Measurements from ENCODE around the gene COMP.

Gene COMP

GRCh38 chr19:18789883-18790565 lies 1.1 kb downstream of the COMP start:
- H3K27me3 ChIP-seq (ENCODE audit: low read depth, low read length) = peaks cover 36% of the 10 kb centered on the region
- no peak overlapping the region for H3K27ac ChIP-seq (ENCODE audit: low read length)
- peak overlapping the region; percentile 11 to 40 for H3K4me3 ChIP-seq (ENCODE audit: low read depth in 1 of 2, low read length in 2 of 2)

DNA sequence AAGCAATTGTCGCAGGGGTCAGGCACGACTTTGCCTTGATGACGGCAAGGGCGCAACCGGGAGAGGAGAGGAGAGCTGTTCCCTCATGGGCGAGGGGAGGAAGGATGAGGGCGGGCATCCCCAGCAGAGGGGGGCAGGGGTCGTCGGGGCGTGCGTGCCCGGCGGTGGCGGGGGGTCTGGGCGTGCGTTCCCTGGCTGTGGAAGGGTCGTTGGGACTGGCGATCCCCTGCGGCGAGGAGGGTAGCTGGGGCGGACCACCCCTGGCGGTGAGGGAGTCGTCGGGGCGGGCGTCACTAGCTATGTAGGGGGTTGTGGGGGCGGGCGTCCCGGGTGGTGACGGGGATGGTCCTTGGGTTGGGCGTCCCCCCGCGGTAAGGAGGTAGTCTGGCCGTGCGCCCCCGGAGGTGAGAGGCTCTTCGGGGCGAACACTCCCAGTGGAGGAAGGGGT lies 1.7 kb downstream of the COMP start:
- Histone ChIP-seq H3K4me3 (ENCODE audit: low read depth in 1 of 2, low read length in 2 of 2) (peak overlapping the region in 1 of 2 donors; percentile 40), H3K27ac (ENCODE audit: low read length) (no peak overlapping the region), H3K27me3 (ENCODE audit: low read depth, low read length) (peaks cover 36% of the 10 kb centered on the region), H3K36me3 (ENCODE audit: control insufficient read depth in 1 of 2, insufficient read depth in 2 of 2, low read length in 2 of 2) (no peaks in the 10 kb centered on the region), H3K9me3 (ENCODE audit: control insufficient read depth in 1 of 2, low read length in 2 of 2) (no peaks in the 10 kb centered on the region), H3K4me1 (ENCODE audit: control insufficient read depth in 1 of 2, insufficient read depth in 2 of 2, low read length in 2 of 2) (peaks cover 0 to 30% of the 10 kb centered on the region in 2 donors)

More at GRCh38 chr19:18789883-18790565, 1.1 kb downstream of the COMP start:
- no peaks in the 10 kb centered on the region for H3K9me3 ChIP-seq (ENCODE audit: control insufficient read depth in 1 of 2, low read length in 2 of 2)
- no peaks in the 10 kb centered on the region for H3K36me3 ChIP-seq (ENCODE audit: control insufficient read depth in 1 of 2, insufficient read depth in 2 of 2, low read length in 2 of 2)
- H3K4me1 ChIP-seq (ENCODE audit: control insufficient read depth in 1 of 2, insufficient read depth in 2 of 2, low read length in 2 of 2) = peaks cover 0 to 30% of the 10 kb centered on the region in 2 donors

DNA sequence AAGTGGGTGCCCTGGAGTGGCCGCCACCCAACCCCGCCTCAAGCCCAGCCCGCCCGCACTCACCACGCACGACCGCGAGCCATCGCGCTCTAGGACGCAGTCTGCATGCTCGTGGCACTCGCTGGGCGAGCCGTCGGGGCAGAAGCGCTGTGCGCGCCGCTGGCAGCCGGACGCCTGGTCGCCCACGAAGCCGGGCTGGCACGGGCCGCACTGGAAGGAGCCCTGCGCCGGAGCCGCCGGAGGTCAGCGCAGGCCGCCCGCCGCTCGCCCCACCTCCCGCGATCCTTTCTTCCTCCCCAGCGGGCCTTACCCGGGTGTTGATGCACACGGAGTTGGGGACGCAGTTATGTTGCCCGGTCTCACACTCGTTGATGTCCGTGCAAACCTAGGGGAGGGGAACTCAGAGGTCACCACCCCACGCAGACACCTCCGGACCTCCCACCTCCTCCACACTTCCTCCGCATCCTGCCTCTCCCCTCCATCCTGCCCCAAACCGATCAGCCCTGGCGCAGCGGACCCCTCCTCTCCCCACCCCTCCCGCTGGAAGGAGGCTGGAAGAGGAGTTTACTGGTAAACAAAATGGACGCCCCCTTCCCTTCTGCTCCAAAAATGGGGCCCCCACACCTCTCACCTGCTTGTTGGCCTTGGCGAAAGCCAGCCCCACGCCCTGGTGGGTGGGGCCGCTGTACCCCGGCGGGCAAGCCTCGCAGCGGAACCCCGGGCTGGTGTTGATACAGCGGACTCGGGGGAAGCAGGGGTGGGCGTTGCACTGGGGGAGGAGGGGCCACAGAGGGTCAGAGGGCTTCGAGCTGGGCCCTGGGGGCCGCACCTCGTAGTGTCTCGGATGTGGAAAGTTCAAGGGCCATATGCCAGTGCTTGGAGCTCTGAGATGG lies 2.3 kb downstream of the COMP start:
- H3K36me3 ChIP-seq (ENCODE audit: control insufficient read depth in 1 of 2, insufficient read depth in 2 of 2, low read length in 2 of 2) = no peaks in the 10 kb centered on the region
- H3K27me3 ChIP-seq (ENCODE audit: low read depth, low read length) = peaks cover 36% of the 10 kb centered on the region
- H3K9me3 ChIP-seq (ENCODE audit: control insufficient read depth in 1 of 2, low read length in 2 of 2) = no peaks in the 10 kb centered on the region
- no peak overlapping the region for H3K27ac ChIP-seq (ENCODE audit: low read length)
- H3K4me3 ChIP-seq (ENCODE audit: low read depth in 1 of 2, low read length in 2 of 2) = peak overlapping the region in 1 of 2 donors; percentile 40
- H3K4me1 ChIP-seq (ENCODE audit: control insufficient read depth in 1 of 2, insufficient read depth in 2 of 2, low read length in 2 of 2) = peaks cover 0 to 30% of the 10 kb centered on the region in 2 donors

DNA sequence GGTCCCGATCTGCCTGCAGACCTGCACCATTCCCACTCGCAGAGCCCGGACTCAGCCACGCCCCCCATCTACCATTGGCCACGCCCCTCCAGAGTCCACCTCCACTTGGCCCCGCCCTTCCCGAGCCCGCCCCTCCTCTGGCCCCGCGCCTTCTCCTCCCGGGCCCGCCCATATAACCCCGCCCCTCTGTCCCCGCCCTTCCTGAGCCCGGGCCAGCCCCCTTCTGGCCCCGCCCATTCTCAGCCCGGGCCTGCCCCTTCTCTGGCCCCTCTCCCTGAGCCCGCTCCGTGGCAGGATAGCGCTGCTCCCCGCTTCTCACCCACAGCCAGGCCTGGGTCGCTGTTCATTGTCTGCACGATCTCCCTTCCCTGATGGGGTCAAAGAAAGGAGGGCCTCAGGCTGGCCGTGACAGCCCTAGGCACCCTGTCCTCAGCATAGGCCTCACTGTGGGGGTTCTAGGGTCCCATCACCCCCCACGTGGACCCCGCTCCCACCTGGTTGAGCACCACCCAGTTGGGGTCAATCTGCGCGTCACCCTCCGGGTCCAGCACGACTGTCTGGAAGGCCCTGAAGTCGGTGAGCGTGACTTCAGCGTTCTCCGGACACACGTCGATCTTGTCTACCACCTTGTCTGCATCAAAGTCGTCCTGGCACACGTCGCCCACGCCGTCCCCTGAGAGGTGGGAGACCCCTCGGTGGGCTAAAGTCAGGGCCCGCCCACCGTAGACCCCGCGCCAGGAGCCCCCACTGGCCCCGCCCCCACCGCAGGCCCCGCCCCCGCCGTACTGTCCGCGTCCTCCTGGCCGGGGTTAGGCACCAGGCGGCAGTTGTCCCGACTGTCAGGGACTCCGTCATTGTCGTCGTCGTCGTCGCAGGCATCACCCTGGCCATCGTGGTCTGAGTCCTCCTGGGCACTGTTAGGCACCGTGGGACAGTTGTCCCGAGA lies 5.7 kb downstream of the COMP start:
- Histone ChIP-seq H3K4me3 (ENCODE audit: low read depth in 1 of 2, low read length in 2 of 2) (peak overlapping the region in 1 of 2 donors; percentile 22), H3K27me3 (ENCODE audit: low read depth, low read length) (peaks cover 27% of the 10 kb centered on the region), H3K27ac (ENCODE audit: low read length) (no peak overlapping the region)

DNA sequence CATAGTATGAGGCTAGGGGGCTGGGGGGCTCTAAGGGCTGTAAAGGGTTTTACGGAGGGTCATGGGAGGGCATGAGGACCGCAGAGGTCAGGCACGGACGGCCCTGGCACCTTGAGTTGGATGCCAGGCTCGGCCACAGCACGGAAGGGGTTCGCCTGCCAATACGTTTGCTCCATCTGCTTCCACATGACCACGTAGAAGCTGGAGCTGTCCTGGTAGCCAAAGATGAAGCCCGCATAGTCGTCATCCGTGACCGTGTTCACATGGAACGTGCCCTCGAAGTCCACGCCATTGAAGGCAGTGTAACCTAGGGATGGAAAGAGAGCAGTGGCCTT lies 6.4 kb downstream of the COMP start:
- peak overlapping the region in 1 of 2 donors; percentile 22 for H3K4me3 ChIP-seq (ENCODE audit: low read depth in 1 of 2, low read length in 2 of 2)
- peaks cover 0 to 18% of the 10 kb centered on the region in 2 donors for H3K4me1 ChIP-seq (ENCODE audit: control insufficient read depth in 1 of 2, insufficient read depth in 2 of 2, low read length in 2 of 2)
- H3K27ac ChIP-seq (ENCODE audit: low read length) = no peak overlapping the region
- no peaks in the 10 kb centered on the region for H3K36me3 ChIP-seq (ENCODE audit: control insufficient read depth in 1 of 2, insufficient read depth in 2 of 2, low read length in 2 of 2)
- no peaks in the 10 kb centered on the region for H3K9me3 ChIP-seq (ENCODE audit: control insufficient read depth in 1 of 2, low read length in 2 of 2)
- H3K27me3 ChIP-seq (ENCODE audit: low read depth, low read length) = peaks cover 25% of the 10 kb centered on the region

More for the DNA sequence above, 5.7 kb downstream of the COMP start:
- Histone ChIP-seq H3K36me3 (ENCODE audit: control insufficient read depth in 1 of 2, insufficient read depth in 2 of 2, low read length in 2 of 2) (no peaks in the 10 kb centered on the region), H3K4me1 (ENCODE audit: control insufficient read depth in 1 of 2, insufficient read depth in 2 of 2, low read length in 2 of 2) (peaks cover 0 to 25% of the 10 kb centered on the region in 2 donors), H3K9me3 (ENCODE audit: control insufficient read depth in 1 of 2, low read length in 2 of 2) (no peaks in the 10 kb centered on the region)

DNA sequence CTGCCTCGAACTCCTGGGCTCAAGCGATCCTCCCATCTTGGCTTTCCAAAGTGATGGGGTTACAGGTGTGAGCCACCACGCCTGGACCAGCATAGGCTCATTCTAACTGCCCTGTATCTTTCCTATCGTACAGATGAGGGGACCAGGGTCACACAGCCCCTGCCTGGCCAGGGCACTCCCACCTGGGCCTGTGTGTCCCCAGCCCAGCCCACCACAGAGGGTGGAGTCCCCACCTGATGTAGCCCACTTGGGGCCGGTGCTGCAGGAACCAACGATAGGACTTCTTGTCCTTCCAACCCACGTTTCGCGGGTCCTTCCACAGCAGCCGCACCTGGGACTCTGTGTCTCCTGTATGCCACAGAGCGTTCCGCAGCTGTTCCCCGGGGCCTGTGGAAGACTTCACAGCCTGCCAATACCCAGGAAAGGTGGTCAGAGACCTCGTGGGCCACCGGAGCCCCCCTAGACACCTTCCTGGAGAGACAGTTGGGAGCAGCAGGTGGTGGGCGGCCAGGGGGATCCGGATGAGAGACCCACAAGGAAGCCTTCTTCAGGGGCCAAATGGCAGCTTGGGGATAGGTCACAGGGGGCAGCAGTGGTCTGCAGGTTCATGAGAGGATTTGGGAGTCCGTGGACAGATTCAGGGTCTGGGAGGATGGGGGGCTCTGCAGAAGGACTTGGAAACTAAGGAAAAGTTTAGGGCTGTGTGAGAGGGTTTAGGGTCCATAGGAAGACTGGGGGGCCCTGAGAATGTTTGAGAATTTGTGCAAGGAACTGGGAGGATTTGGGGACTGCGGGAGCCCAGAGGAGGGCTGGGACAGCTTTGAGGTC lies 6.9 kb downstream of the COMP start:
- Histone ChIP-seq H3K9me3 (ENCODE audit: control insufficient read depth in 1 of 2, low read length in 2 of 2) (no peaks in the 10 kb centered on the region), H3K36me3 (ENCODE audit: control insufficient read depth in 1 of 2, insufficient read depth in 2 of 2, low read length in 2 of 2) (no peaks in the 10 kb centered on the region), H3K27ac (ENCODE audit: low read length) (no peak overlapping the region), H3K4me3 (ENCODE audit: low read depth in 1 of 2, low read length in 2 of 2) (no peak overlapping the region), H3K27me3 (ENCODE audit: low read depth, low read length) (peaks cover 19% of the 10 kb centered on the region), H3K4me1 (ENCODE audit: control insufficient read depth in 1 of 2, insufficient read depth in 2 of 2, low read length in 2 of 2) (peaks cover 0 to 12% of the 10 kb centered on the region in 2 donors)

GRCh38 chr19:18782559-18783225 lies 8.4 kb downstream of the COMP start:
- Histone ChIP-seq H3K27me3 (ENCODE audit: low read depth, low read length) (peaks cover 17% of the 10 kb centered on the region), H3K27ac (ENCODE audit: low read length) (no peak overlapping the region), H3K4me3 (ENCODE audit: low read depth in 1 of 2, low read length in 2 of 2) (no peak overlapping the region), H3K36me3 (ENCODE audit: control insufficient read depth in 1 of 2, insufficient read depth in 2 of 2, low read length in 2 of 2) (no peaks in the 10 kb centered on the region), H3K4me1 (ENCODE audit: control insufficient read depth in 1 of 2, insufficient read depth in 2 of 2, low read length in 2 of 2) (peaks cover 0 to 4% of the 10 kb centered on the region in 2 donors), H3K9me3 (ENCODE audit: control insufficient read depth in 1 of 2, low read length in 2 of 2) (no peaks in the 10 kb centered on the region)

DNA sequence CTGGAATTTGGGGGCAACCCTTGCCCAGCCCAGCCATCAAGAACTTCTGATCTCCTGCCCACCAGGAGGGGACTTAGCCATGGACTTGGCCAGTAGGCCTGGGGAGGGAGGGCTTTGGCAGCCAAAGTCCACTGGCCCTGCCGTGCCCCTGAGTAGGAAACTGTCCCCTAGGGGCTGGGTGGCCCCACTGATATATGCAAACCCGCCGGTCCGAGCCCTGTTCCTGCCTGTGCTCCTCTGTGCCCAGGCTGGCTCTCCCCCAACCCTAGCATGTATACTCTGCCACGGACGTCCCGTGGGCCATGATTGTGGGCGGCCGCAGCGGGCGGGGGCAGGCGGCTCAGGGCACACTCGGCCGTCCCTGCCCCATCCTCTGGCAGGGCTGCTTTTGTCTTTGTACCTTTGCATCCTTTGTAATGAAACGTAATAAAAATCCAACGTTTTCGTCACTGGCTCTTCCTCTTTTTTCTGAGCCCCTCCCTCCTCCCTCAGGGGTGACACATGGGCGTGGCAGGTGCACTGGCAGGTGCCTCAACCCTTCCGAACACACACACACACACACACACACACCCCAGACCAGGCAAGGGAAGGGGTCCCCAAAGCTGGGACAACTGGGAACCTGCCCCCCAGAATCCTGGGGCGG lies 9.1 kb downstream of the COMP start:
- peaks cover 12% of the 10 kb centered on the region for H3K27me3 ChIP-seq (ENCODE audit: low read depth, low read length)
- H3K4me3 ChIP-seq (ENCODE audit: low read depth in 1 of 2, low read length in 2 of 2) = no peak overlapping the region
- H3K4me1 ChIP-seq (ENCODE audit: control insufficient read depth in 1 of 2, insufficient read depth in 2 of 2, low read length in 2 of 2) = peaks cover 0 to 4% of the 10 kb centered on the region in 2 donors
- no peak overlapping the region for H3K27ac ChIP-seq (ENCODE audit: low read length)
- no peaks in the 10 kb centered on the region for H3K36me3 ChIP-seq (ENCODE audit: control insufficient read depth in 1 of 2, insufficient read depth in 2 of 2, low read length in 2 of 2)
- H3K9me3 ChIP-seq (ENCODE audit: control insufficient read depth in 1 of 2, low read length in 2 of 2) = no peaks in the 10 kb centered on the region

- no peaks in the 10 kb centered on the region for H3K36me3 ChIP-seq (ENCODE audit: control insufficient read depth in 1 of 2, insufficient read depth in 2 of 2, low read length in 2 of 2)
- no peaks in the 10 kb centered on the region for H3K9me3 ChIP-seq (ENCODE audit: control insufficient read depth in 1 of 2, low read length in 2 of 2)
- H3K4me3 ChIP-seq (ENCODE audit: low read depth in 1 of 2, low read length in 2 of 2) = no peak overlapping the region
- peaks cover 8% of the 10 kb centered on the region for H3K27me3 ChIP-seq (ENCODE audit: low read depth, low read length)
- peaks cover 0 to 4% of the 10 kb centered on the region in 2 donors for H3K4me1 ChIP-seq (ENCODE audit: control insufficient read depth in 1 of 2, insufficient read depth in 2 of 2, low read length in 2 of 2)
- no peak overlapping the region for H3K27ac ChIP-seq (ENCODE audit: low read length)
Observed at GRCh38 chr19:18781047-18781600, 10.0 kb downstream of the COMP start.
